ENCODE measurements around the gene GM2A. TPM values are rescaled to one million over a fixed set of nuclear protein-coding genes. Genes with fewer than 3 reads are reported as not detected.

The GM2A gene
- total and polyA plus RNA-seq, 2 of the 13 experiments (the other 11 are each of a cell fraction or from before 2014, with no cell fraction given), result 14.6 to 29.6 TPM

GRCh38 chr5:151296478-151296830, 43.5 kb downstream of the GM2A start:
- Histone ChIP-seq H3K9ac (ENCODE audit: insufficient read depth, low read depth, low read length) (no peak overlapping the region), H3K4me2 (ENCODE audit: low read depth, low read length) (no peak overlapping the region), H3K79me2 (ENCODE audit: insufficient read depth, low read length) (no peaks in the 10 kb centered on the region), H4K20me1 (ENCODE audit: insufficient read depth, low read length) (no peaks in the 10 kb centered on the region), H3K9me3 (ENCODE audit: low read length) (no peaks in the 10 kb centered on the region), H3K36me3 (replicated peaks in 1 of 2; ENCODE audit: control insufficient read depth in 1 of 2, insufficient read depth in 2 of 2, low read length in 2 of 2) (no peaks in the 10 kb centered on the region), H2AFZ (ENCODE audit: low read length) (no peak overlapping the region), H3K27ac (ENCODE audit: extremely low read length, insufficient read depth, low read length) (no peak overlapping the region), H3K4me1 (ENCODE audit: insufficient read depth, low read length) (no peaks in the 10 kb centered on the region), H3K27me3 (ENCODE audit: control insufficient read depth in 1 of 2, insufficient read depth in 2 of 2, low read length in 2 of 2) (0 out of 5 replicates have a peak, but pooled peaks cover 0 to 6% of the 10 kb centered on the region in 2 experiments), H3K4me3 (replicated peaks in 1 of 3; ENCODE audit: insufficient read depth in 1 of 3, low read depth in 2 of 3, low read length in 3 of 3) (no peak overlapping the region)
- ATAC-seq, result no peak
- FAIRE-seq, result no peak
- WGBS (ENCODE audit: low lambda C conversion rate), result 0% methylated on average over 1 of the region's 1 CpG
- DNase-seq (ENCODE audit: low spot score), result no peak
- in situ Hi-C loops (cut with HindIII; ENCODE audit: extremely low pct_ligation_motif_present, low pct_unique_long_range_greater_than_20kb) (no loop called here), intact Hi-C loops (cut with micrococcal nuclease; ENCODE audit: unreplicated experiment) (no loop called here)
- no TSS peak for BruUV-seq (replicated peaks)
- ChIA-PET CTCF (ENCODE audit: low intra/inter-chr PET ratio, low total read pairs) (no interaction called here), POLR2A (no interaction called here)
- no peak for TF ChIP-seq ZNF382 (CRISPR knock-in tag; IDR thresholded peaks at IDR 0.05; ENCODE audit: borderline replicate concordance)
- no peak for TF ChIP-seq ELF3 (CRISPR knock-in tag; IDR thresholded peaks at IDR 0.05)
- TF ChIP-seq ZNF674 (CRISPR knock-in tag; IDR thresholded peaks at IDR 0.05; ENCODE audit: low read depth), result no peak
- no peak for TF ChIP-seq SRF (IDR thresholded peaks at IDR 0.05; ENCODE audit: low read depth, low read length)
- no peak for TF ChIP-seq HHEX (CRISPR knock-in tag; IDR thresholded peaks at IDR 0.05)
- no peak for TF ChIP-seq ZNF619 (CRISPR knock-in tag; IDR thresholded peaks at IDR 0.05)
- no peak for TF ChIP-seq KDM2A (CRISPR knock-in tag; IDR thresholded peaks at IDR 0.05; ENCODE audit: borderline replicate concordance, low read depth)
- TF ChIP-seq GTF3A (CRISPR knock-in tag; conservative IDR thresholded peaks at IDR 0.05), result no peak
- TF ChIP-seq MTERF4 (CRISPR knock-in tag; IDR thresholded peaks at IDR 0.05), result no peak
- no peak for TF ChIP-seq ZNF577 (CRISPR knock-in tag; IDR thresholded peaks at IDR 0.05; ENCODE audit: borderline replicate concordance, low read depth)
- no peak for TF ChIP-seq ZBTB8A (CRISPR knock-in tag; IDR thresholded peaks at IDR 0.05; ENCODE audit: borderline replicate concordance, low read depth)
- TF ChIP-seq ZNF576 (CRISPR knock-in tag; IDR thresholded peaks at IDR 0.05), result no peak
- no peak for TF ChIP-seq ZFP36L1 (CRISPR knock-in tag; IDR thresholded peaks at IDR 0.05)
- no peak for TF ChIP-seq HDAC2 (CRISPR knock-in tag; IDR thresholded peaks at IDR 0.05)
- no peak for TF ChIP-seq STAT6 (CRISPR knock-in tag; IDR thresholded peaks at IDR 0.05; ENCODE audit: borderline replicate concordance)
- no peak for TF ChIP-seq TAF15 (IDR thresholded peaks at IDR 0.05; ENCODE audit: low read depth, low read length, poor library complexity, severe bottlenecking)
